Measurements from ENCODE around the gene SOX4.

SOX4 gene

GRCh38 chr6:21592953-21593352 lies 598 bp upstream of the SOX4 start:
- in situ Hi-C loops (cut with HindIII; ENCODE audit: low sequenced_read_pairs) = loop anchor here (5.0 to 10.0 kb wide), 2 partner anchors 159 to 242 kb away; no protein-coding TSS in a partner anchor

GRCh38 chr6:21593927-21594415 lies 420 bp downstream of the SOX4 start:
- in situ Hi-C loops (cut with HindIII; ENCODE audit: low sequenced_read_pairs) = loop anchor here (5.0 to 10.0 kb wide), 2 partner anchors 158 to 241 kb away; no protein-coding TSS in a partner anchor

- in situ Hi-C loops (cut with HindIII; ENCODE audit: low sequenced_read_pairs) = loop anchor here (5.0 to 10.0 kb wide), 2 partner anchors 158 to 240 kb away; no protein-coding TSS in a partner anchor
Observed at GRCh38 chr6:21594416-21595281, 1.1 kb downstream of the SOX4 start.

GRCh38 chr6:21595285-21596144 lies 2.0 kb downstream of the SOX4 start:
- in situ Hi-C loops (cut with HindIII; ENCODE audit: low sequenced_read_pairs) = loop anchor here (10.0 kb wide), 1 partner anchor 239 kb away; no protein-coding TSS in a partner anchor

- in situ Hi-C loops (cut with HindIII; ENCODE audit: low sequenced_read_pairs) = loop anchor here (10.0 kb wide), 1 partner anchor 238 kb away; no protein-coding TSS in a partner anchor
Observed at GRCh38 chr6:21596145-21596948, 2.8 kb downstream of the SOX4 start.

GRCh38 chr6:21596949-21597682 lies 3.6 kb downstream of the SOX4 start:
- in situ Hi-C loops (cut with HindIII; ENCODE audit: low sequenced_read_pairs) = loop anchor here (10.0 kb wide), 1 partner anchor 238 kb away; no protein-coding TSS in a partner anchor

GRCh38 chr6:21597801-21598673 lies 4.5 kb downstream of the SOX4 start:
- in situ Hi-C loops (cut with HindIII; ENCODE audit: low sequenced_read_pairs) = loop anchor here (10.0 kb wide), 1 partner anchor 237 kb away; no protein-coding TSS in a partner anchor

- in situ Hi-C loops (cut with HindIII; ENCODE audit: low sequenced_read_pairs) = loop anchor here (10.0 kb wide), 1 partner anchor 236 kb away; no protein-coding TSS in a partner anchor
Observed at GRCh38 chr6:21598674-21599023, 5.1 kb downstream of the SOX4 start.

- in situ Hi-C loops (cut with HindIII; ENCODE audit: low sequenced_read_pairs) = loop anchor here (10.0 kb wide), 1 partner anchor 236 kb away; no protein-coding TSS in a partner anchor
Observed at GRCh38 chr6:21599051-21599696, 5.6 kb downstream of the SOX4 start.

GRCh38 chr6:21601339-21601923 lies 7.9 kb downstream of the SOX4 start:
- in situ Hi-C loops (cut with HindIII; ENCODE audit: low sequenced_read_pairs) = no loop called here

- in situ Hi-C loops (cut with HindIII; ENCODE audit: low sequenced_read_pairs) = no loop called here
Observed at GRCh38 chr6:21601932-21602390, 8.4 kb downstream of the SOX4 start.

GRCh38 chr6:21603082-21603952 lies 9.8 kb downstream of the SOX4 start:
- in situ Hi-C loops (cut with HindIII; ENCODE audit: low sequenced_read_pairs) = no loop called here

GRCh38 chr6:21604081-21604480 lies 10.5 kb downstream of the SOX4 start:
- in situ Hi-C loops (cut with HindIII; ENCODE audit: low sequenced_read_pairs) = no loop called here

- in situ Hi-C loops (cut with HindIII; ENCODE audit: low sequenced_read_pairs) = no loop called here
Observed at GRCh38 chr6:21605166-21605565, 11.6 kb downstream of the SOX4 start.

- in situ Hi-C loops (cut with HindIII; ENCODE audit: low sequenced_read_pairs) = no loop called here
Observed at GRCh38 chr6:21608601-21609000, 15.1 kb downstream of the SOX4 start.

GRCh38 chr6:21609881-21610329 lies 16.4 kb downstream of the SOX4 start:
- in situ Hi-C loops (cut with HindIII; ENCODE audit: low sequenced_read_pairs) = no loop called here

Measured in endothelial cell of hepatic sinusoid (primary cell).